ENCODE measurements around the gene AFG1L.
"Not testable (repeated sequence)": the region's sequence is repeated elsewhere in the genome, so short reads cannot be mapped to it uniquely, and the experiment has no call there.

Gene AFG1L

DNA sequence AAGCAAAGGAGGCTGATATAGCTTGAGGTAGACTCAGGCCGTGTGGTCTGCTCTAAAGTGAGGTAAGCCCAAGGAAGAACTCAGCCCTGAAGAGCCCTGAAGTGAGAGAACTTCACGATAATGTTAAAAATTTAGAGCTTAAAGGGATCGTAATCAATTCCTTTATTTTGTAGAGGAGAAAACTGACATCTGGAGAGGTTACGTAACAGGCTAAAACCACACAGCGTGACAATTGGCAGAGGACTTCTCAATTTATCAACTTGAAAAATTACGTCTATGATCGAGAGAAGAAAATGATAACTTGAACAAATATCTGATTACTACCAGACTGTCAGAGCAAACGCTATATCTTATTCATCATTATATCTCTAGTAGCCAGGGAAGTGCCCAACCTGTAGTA, 144.1 kb downstream of the AFG1L start:
- no peak overlapping the region for H3K4me3 ChIP-seq (ENCODE audit: low read length)
- TF ChIP-seq CTCF (IDR thresholded peaks at IDR 0.05; ENCODE audit: insufficient read depth, low read depth, low read length, missing control alignments): no peak
- DNase-seq (ENCODE audit: low read depth): no peak

- H3K4me3 ChIP-seq (ENCODE audit: low read length): no peak overlapping the region
- no peak for DNase-seq (ENCODE audit: low read depth)
- no peak for TF ChIP-seq CTCF (IDR thresholded peaks at IDR 0.05; ENCODE audit: insufficient read depth, low read depth, low read length, missing control alignments)
Measured at GRCh38 chr6:108441141-108441540, 146.3 kb downstream of the AFG1L start.

- TF ChIP-seq CTCF (IDR thresholded peaks at IDR 0.05; ENCODE audit: insufficient read depth, low read depth, low read length, missing control alignments): no peak
- no peak overlapping the region for H3K4me3 ChIP-seq (ENCODE audit: low read length)
- no peak for DNase-seq (ENCODE audit: low read depth)
Measured at GRCh38 chr6:108442770-108443520, 148.1 kb downstream of the AFG1L start.

- H3K4me3 ChIP-seq (ENCODE audit: low read length): no peak overlapping the region
- DNase-seq (ENCODE audit: low read depth): no peak
- TF ChIP-seq CTCF (IDR thresholded peaks at IDR 0.05; ENCODE audit: insufficient read depth, low read depth, low read length, missing control alignments): no peak
Measured at GRCh38 chr6:108446629-108447150, 151.8 kb downstream of the AFG1L start.

GRCh38 chr6:108448481-108448880, 153.6 kb downstream of the AFG1L start:
- H3K4me3 ChIP-seq (ENCODE audit: low read length): no peak overlapping the region
- no peak for DNase-seq (ENCODE audit: low read depth)
- no peak for TF ChIP-seq CTCF (IDR thresholded peaks at IDR 0.05; ENCODE audit: insufficient read depth, low read depth, low read length, missing control alignments)

DNA sequence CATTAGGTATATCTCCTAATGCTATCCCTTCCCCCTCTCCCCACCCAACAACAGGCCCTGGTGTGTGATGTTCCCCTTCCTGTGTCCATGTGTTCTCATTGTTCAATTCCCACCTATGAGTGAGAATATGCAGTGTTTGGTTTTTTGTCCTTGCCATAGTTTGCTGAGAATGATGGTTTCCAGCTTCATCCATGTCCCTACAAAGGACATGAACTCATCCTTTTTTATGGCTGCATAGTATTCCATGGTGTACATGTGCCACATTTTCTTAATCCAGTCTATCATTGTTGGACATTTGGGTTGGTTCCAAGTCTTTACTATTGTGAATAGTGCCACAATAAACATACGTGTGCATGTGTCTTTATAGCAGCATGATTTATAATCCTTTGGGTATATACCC, 154.9 kb downstream of the AFG1L start:
- H3K4me3 ChIP-seq (ENCODE audit: low read length); DNase-seq (ENCODE audit: low read depth): not testable (repeated sequence)

GRCh38 chr6:108451816-108452215, 157.0 kb downstream of the AFG1L start:
- H3K4me3 ChIP-seq (ENCODE audit: low read length): no peak overlapping the region

More at GRCh38 chr6:108451816-108452215, 157.0 kb downstream of the AFG1L start:
- no peak for DNase-seq (ENCODE audit: low read depth)
- no peak for TF ChIP-seq CTCF (IDR thresholded peaks at IDR 0.05; ENCODE audit: insufficient read depth, low read depth, low read length, missing control alignments)

All from epithelial cell of esophagus (primary cell).